GM18498 (cell line): ENCODE results near the gene TNS3.

ENCODE experiments used
- ATAC-seq: cut with Tn5 transposase; IDR thresholded peaks from one replicate; pipeline ENCODE4 v1.9.1; 2021; ENCODE audit warnings: mild to moderate bottlenecking, moderate library complexity; ENCODE audit not compliant: unreplicated experiment

The TNS3 gene

GRCh38 chr7:47393406-47393805 is 188.5 kb downstream of the TNS3 start:
- no peak for ATAC-seq

- ATAC-seq = no peak
These were observed 189.6 kb downstream of the TNS3 start for GRCh38 chr7:47392241-47392759.

- no peak for ATAC-seq
These were observed 190.2 kb downstream of the TNS3 start for GRCh38 chr7:47391726-47392125.

- no peak for ATAC-seq
These were observed 191.0 kb downstream of the TNS3 start for GRCh38 chr7:47390914-47391313.

DNA sequence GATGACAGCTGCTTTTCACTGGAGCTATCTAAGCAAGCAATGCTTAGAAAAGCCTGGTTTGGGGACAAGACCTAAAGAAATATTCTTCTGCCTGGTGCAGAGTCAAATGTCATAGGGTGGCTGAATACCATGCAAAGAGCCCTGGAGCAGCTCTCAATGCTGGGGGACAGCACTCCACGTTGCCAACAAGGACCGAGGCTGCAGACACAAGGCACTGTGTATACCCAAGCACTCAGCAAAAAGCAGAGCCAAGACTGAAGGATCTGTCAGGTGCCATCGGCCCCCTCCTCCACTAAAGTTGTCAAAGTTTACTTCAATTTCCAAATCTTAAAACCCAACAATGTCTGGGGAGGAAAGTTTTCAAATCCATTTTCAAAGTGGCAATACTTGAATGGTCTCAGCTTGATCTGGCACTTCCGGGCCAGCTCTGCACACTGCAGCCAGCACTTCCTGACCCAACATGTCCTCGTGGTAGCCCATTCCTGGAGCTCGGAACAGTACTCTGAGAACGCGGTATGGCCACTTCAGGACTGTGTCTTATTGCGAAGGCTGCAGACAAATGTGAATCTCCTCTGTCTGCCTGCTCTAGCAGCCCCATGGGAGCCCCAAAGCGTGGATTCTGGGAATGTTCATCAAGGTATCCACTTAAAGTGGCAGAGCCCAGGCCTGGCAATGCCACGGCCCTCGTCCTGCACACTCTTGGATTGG is 191.8 kb downstream of the TNS3 start:
- no peak for ATAC-seq

- ATAC-seq = no peak
These were observed 192.6 kb downstream of the TNS3 start for GRCh38 chr7:47389171-47389922.

DNA sequence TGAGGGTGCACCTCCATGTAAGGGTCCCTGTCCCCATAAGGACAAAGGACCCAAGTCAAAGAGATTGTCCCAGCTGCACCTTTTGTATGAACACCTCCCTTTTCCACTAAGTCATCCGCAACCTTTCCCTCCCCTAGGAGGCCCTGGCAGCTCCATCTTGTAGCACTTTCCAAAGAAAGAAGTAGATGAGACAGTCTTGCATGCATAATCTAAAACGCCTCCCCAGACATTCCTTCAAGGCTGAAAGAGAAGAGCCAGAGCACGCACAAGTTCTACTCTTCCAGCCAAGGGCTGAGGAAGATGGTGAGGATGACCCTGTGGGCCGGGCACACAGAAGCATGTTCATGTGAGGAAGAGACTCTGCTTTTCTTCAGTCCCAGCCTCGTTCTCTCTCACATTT is 194.4 kb downstream of the TNS3 start:
- ATAC-seq = no peak

DNA sequence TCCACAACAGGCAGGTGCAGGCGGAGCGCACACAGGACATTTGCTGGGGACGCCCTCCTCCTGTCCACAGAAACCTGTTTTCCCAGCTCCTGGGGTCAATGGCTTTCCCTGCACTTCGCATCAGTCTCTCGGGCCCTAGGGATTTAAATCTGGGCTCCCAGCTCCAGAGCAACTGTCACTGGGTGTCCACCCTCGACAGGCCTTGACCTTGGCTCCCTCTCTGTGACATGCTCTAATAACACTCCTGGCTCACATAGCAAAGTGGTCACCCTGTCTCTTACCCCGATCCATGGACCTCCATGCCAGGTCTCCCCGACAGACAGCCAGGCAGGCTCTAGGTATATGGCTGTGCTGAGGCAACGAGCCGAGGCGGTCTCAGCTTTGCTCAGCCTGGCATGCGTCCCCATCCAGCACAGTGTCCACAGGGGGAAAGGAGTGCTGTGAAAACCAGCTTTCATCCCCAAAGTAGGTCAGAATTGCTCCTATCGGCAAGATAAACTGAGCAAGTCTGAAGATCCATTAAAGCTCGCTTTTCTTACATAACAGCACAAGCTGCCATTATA is 195.6 kb downstream of the TNS3 start:
- no peak for ATAC-seq

- ATAC-seq = no peak
These were observed 196.3 kb downstream of the TNS3 start for GRCh38 chr7:47385536-47386125.

DNA sequence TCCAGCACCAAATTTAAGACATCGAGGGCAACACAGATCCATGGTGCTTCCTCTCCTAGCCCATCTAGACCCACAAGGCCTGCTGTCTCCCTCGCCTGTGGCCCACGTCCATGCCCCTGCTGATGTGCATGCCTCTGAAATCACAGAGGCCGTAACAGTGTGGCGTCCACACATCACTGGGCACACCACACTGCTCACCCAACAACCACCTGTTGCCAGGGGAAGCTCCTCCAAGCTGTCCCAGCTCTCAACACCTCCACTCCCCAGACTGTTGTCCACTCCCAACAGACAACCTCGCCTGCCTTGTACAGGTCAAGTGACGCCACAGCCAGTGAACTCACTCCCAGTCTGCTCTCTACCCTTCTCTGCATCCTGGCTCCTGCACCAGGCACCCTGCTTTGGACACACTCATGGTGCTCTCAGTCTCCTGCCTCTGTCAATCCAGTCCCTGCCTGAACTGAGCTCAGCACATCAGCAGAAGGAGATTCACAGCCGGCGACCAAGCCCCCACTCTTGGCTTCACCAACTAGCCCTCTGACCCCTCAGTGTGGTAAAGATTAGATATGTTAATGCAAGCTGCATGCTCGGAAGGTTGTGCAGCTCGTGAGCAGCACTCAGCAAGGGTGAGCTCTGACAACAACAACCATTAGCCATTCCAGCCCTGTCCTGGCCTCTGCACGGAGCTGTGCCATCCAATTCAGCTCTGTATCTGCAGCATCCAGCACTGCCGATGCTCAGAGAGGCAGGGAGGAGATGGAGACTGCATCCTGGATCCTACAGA is 197.0 kb downstream of the TNS3 start:
- no peak for ATAC-seq

DNA sequence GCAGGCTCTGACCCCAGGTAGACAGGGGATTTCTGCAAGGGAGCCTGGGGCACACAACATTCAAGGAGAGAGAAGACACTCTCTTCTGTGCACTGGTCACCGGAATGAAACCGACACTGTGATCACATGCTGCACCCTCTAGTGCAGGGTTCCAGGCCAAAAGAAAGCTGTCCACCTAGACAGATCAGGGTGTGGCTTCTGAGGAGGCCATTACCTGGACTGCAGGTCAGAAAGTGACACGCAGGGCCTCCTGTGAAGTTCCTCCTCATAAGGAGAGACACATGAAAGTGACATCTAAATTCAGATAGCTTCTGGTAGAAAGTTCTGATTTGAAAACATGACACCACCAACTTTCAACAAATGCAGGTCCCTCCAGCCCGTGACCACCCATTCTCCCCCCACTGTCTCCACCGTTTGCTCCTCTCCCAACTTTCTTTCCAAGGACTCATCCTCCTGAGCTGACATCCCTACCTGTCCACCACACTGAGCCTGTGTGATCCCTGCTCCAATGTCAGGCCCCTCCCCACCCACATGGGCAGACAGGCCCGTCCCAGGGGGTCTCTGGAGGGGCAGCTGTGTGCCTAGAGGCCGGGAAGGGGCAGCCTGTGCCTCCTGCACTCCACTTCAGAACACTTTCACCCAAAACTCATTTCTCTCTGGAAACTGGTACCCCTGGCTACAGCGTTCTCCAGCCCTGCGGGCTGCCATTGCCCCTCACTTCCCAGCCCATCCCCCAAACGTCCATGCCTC is 198.0 kb downstream of the TNS3 start:
- no peak for ATAC-seq

GRCh38 chr7:47383072-47383471 is 198.8 kb downstream of the TNS3 start:
- ATAC-seq = no peak

GRCh38 chr7:47382200-47382599 is 199.7 kb downstream of the TNS3 start:
- no peak for ATAC-seq

GRCh38 chr7:47381134-47381495 is 200.8 kb downstream of the TNS3 start:
- ATAC-seq = no peak

GRCh38 chr7:47380325-47381133 is 201.4 kb downstream of the TNS3 start:
- no peak for ATAC-seq

DNA sequence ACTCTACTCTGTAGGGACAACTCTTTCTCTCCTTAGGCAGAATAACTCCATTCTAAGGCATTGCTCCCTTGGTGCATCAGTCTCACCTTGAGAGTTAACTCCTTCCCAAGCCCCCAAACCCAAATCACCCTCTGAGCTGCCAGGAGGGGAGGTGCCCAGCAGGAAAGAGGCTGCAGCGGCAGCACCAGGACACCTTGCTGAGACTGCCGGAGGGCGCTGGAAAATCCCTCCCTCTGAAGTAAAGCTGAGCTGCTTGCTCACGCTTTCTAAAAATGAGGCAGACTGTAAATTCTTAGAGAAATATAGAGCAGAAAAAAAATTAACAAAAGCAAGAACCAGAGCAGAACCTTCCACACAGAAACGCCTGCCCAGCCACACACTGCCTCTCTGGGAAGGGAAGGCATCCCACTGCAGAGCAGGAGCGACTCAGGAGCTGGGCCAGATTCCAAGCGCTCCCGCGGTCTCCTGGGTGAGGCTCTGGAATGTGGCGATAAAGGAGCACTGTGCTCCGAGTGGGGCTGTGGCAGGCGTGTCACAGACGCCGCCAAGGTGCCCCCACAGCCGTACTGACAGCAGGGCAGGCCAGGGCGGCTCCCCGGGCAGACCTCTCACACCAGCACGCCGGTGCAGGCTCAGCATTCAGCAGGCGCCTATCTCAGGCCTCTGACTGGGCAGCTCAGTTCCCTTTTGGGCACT is 202.1 kb downstream of the TNS3 start:
- no peak for ATAC-seq

DNA sequence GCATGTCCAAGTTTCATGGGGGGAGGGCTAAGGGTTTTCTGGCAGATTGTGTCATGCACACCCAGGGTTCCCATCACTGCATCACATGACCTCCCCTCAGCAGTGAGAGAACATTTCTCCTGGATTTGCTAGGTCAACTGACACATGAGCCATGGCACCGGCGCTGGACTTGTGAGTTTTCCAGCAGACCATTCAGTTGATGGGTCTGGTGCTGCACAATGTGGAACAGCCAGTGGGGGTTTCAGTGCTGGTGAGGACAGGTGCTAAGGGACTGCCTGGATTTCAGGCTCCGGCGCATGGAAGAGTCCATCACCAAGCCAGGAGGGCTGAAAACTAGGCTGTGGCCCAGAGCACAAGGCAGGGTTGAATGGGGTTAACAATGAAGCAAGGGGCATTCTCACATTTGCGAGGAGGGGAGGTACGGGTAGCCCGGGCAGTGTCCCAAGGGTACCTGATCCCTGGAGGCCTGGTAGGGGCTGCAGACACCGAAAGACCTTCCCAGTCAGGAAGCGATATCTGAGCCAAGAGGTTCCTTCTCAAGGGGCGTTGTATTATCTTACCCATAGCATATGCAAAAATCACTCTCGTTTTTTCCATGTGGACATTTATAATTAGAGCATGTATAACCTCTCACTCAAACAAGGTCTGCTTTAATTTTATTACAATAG is 203.0 kb downstream of the TNS3 start:
- no peak for ATAC-seq

GRCh38 chr7:47377741-47378140 is 204.2 kb downstream of the TNS3 start:
- no peak for ATAC-seq
